Ectodermal cell (in vitro differentiated cells): ENCODE results near the gene LRMDA.
"Not testable (repeated sequence)": the region's sequence is repeated elsewhere in the genome, so short reads cannot be mapped to it uniquely, and the experiment has no call there.

ENCODE experiments used
- H3K27ac ChIP-seq: 2 replicates; pipeline ENCODE4 v1.7.0; 2013; ENCODE audit warnings: mild to moderate bottlenecking, low read depth, low read length; ENCODE audit not compliant: insufficient read depth, poor library complexity, severe bottlenecking
- H3K27me3 ChIP-seq: 2 replicates; pipeline ENCODE4 v1.7.0; 2013; ENCODE audit warnings: mild to moderate bottlenecking, low read length; ENCODE audit not compliant: insufficient read depth, control insufficient read depth, poor library complexity, severe bottlenecking
- H3K36me3 ChIP-seq: one replicate; pipeline ENCODE4 v1.7.0; 2013; ENCODE audit warnings: low read length; ENCODE audit not compliant: control insufficient read depth, insufficient read depth
- H3K4me1 ChIP-seq: one replicate; pipeline ENCODE4 v1.7.0; 2013; ENCODE audit warnings: low read length; ENCODE audit not compliant: control insufficient read depth, insufficient read depth
- H3K4me3 ChIP-seq: 2 replicates; pipeline ENCODE4 v1.7.0; 2013; ENCODE audit warnings: low read depth, low read length, control low read depth; ENCODE audit not compliant: insufficient read depth
- H3K9me3 ChIP-seq: 2 replicates; pipeline ENCODE4 v1.7.0; 2013; ENCODE audit warnings: mild to moderate bottlenecking, low read length, moderate library complexity; ENCODE audit not compliant: control insufficient read depth
- WGBS, 2 experiments: methylation state at CpG; one replicate each; pipeline ENCODE4 v1.1.7; 2013; ENCODE audit warnings: missing lambda C conversion rate in 2 of 2; 5-methylcytosine and 5-hydroxymethylcytosine counted together

Gene LRMDA

GRCh38 chr10:76138906-76139305 lies 707.5 kb downstream of the LRMDA start:
- 96 to 97% methylated on average over 3 of the region's 3 CpGs for WGBS, 2 experiments

GRCh38 chr10:76139431-76139830 lies 708.0 kb downstream of the LRMDA start:
- WGBS, 2 experiments = 95 to 98% methylated on average over 3 to 5 of the region's 5 CpGs
- no peaks in the 10 kb centered on the region for H3K9me3 ChIP-seq

More at GRCh38 chr10:76138906-76139305, 707.5 kb downstream of the LRMDA start:
- no peaks in the 10 kb centered on the region for H3K9me3 ChIP-seq
- no peak overlapping the region for H3K27ac ChIP-seq
- no peaks in the 10 kb centered on the region for H3K27me3 ChIP-seq
- no peak overlapping the region for H3K4me3 ChIP-seq
- peaks cover 5% of the 10 kb centered on the region for H3K4me1 ChIP-seq
- H3K36me3 ChIP-seq = no peaks in the 10 kb centered on the region

DNA sequence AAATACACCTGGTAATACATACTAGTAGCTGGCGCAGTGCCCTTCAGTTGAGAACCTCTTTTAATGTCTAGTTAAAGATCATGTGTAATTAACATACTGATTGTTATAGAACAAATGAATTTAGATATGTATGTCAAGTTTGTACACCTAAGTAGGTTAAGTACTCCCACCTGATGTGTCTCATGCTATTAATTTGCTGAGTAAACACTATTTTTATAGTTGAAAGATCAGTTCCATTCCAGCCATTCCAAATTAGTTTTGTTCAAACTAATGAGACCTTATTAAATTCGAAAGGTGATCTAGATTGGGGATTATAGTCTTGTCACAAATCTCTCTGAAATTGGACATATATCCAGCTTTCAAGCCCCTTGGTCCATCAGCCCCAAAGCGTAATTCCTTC lies 710.0 kb downstream of the LRMDA start:
- 92 to 97% methylated on average over 2 to 3 of the region's 3 CpGs for WGBS, 2 experiments
- H3K36me3 ChIP-seq = no peaks in the 10 kb centered on the region
- no peaks in the 10 kb centered on the region for H3K9me3 ChIP-seq
- H3K27ac ChIP-seq = no peak overlapping the region
- no peaks in the 10 kb centered on the region for H3K4me1 ChIP-seq
- no peak overlapping the region for H3K4me3 ChIP-seq
- no peaks in the 10 kb centered on the region for H3K27me3 ChIP-seq

More at GRCh38 chr10:76139431-76139830, 708.0 kb downstream of the LRMDA start:
- Histone ChIP-seq H3K27ac (no peak overlapping the region), H3K27me3 (no peaks in the 10 kb centered on the region), H3K4me1 (peaks cover under 1% of the 10 kb centered on the region), H3K36me3 (no peaks in the 10 kb centered on the region), H3K4me3 (no peak overlapping the region)

DNA sequence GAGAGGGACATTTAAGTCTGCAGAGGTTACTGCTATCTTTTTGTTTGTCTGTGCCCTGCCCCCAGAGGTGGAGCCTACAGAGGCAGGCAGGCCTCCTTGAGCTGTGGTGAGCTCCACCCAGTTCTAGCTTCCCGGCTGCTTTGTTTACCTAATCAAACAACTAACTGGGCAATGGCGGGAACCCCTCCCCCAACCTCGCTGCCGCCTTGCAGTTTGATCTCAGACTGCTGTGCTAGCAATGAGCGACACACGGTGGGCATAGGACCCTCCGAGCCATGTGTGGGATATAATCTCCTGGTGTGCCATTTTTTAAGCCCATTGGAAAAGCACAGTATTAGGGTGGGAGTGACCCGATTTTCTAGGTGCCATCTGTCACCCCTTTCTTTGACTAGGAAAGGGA lies 716.8 kb downstream of the LRMDA start:
- H3K27ac ChIP-seq, H3K27me3 ChIP-seq: not testable (repeated sequence)
- 95 to 96% methylated on average over 8 of the region's 8 CpGs for WGBS, 2 experiments

DNA sequence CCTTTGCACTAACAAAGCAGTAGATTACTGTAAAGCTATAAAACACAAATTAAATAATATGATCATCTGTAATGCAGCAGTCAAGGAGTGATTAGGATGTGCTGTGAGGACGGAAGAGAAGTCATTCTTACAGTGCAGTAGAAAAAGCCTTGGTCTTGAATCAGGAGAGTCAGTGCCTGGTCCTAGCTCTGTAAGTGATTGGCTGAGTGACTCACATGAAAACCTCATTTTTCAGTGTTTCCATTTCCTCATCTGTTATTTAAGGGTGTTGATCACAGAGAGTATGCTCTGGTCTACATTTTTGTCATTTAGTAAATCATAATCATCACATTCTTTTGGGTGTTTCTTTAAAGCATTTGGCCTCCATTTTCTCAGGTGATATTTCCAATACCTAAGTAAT lies 717.8 kb downstream of the LRMDA start:
- Histone ChIP-seq H3K36me3 (no peaks in the 10 kb centered on the region), H3K27me3 (no peaks in the 10 kb centered on the region), H3K27ac (no peak overlapping the region), H3K4me3 (no peak overlapping the region), H3K4me1 (peaks cover 22% of the 10 kb centered on the region), H3K9me3 (peaks cover 2% of the 10 kb centered on the region)
- 71 to 81% methylated on average over 1 of the region's 1 CpG for WGBS, 2 experiments

More for the DNA sequence above, 716.8 kb downstream of the LRMDA start:
- not testable (repeated sequence) for H3K36me3 ChIP-seq, H3K9me3 ChIP-seq, H3K4me3 ChIP-seq
- H3K4me1 ChIP-seq = peaks cover 22% of the 10 kb centered on the region

GRCh38 chr10:76149602-76150138 lies 718.2 kb downstream of the LRMDA start:
- Histone ChIP-seq H3K9me3 (peaks cover 2% of the 10 kb centered on the region), H3K4me1 (peaks cover 22% of the 10 kb centered on the region), H3K27me3 (no peaks in the 10 kb centered on the region), H3K4me3 (no peak overlapping the region), H3K36me3 (no peaks in the 10 kb centered on the region), H3K27ac (peak overlapping the region; percentile 98)
- 4 to 21% methylated on average over 2 of the region's 2 CpGs for WGBS, 2 experiments

- Histone ChIP-seq H3K9me3 (peaks cover 2% of the 10 kb centered on the region), H3K27me3 (no peaks in the 10 kb centered on the region), H3K4me1 (peaks cover 22% of the 10 kb centered on the region), H3K27ac (peak overlapping the region; percentile 98), H3K4me3 (no peak overlapping the region), H3K36me3 (no peaks in the 10 kb centered on the region)
- WGBS, 2 experiments = 23 to 27% methylated on average over 17 of the region's 17 CpGs
These were observed 718.9 kb downstream of the LRMDA start for GRCh38 chr10:76150139-76150875.

DNA sequence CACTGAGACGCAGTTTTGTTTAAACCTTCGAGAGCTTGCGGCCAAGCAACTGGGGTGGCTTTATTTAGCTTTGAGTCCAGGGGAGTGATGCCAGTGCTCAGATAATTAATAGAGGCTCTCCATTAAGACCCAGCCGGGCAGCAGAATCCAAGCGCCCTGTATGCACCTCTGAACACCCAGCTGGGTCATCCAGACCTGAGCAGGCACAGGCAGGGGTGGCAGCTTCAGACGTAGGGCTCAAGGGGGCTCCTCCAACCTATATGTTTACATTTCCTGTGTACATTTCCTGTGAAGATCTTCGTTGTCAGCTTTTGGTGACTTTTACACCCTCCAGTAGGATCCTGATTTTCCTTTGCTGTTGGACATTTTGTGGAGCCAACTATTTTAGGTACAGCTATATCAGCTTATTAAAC lies 719.5 kb downstream of the LRMDA start:
- H3K36me3 ChIP-seq = no peaks in the 10 kb centered on the region
- H3K27ac ChIP-seq = peak overlapping the region; percentile 98
- 41 to 42% methylated on average over 7 of the region's 7 CpGs for WGBS, 2 experiments
- peaks cover 22% of the 10 kb centered on the region for H3K4me1 ChIP-seq
- H3K9me3 ChIP-seq = peaks cover 2% of the 10 kb centered on the region
- no peak overlapping the region for H3K4me3 ChIP-seq
- H3K27me3 ChIP-seq = no peaks in the 10 kb centered on the region

- Histone ChIP-seq H3K9me3 (peaks cover 2% of the 10 kb centered on the region), H3K4me1 (peaks cover 22% of the 10 kb centered on the region)
- 90 to 100% methylated on average over 1 of the region's 1 CpG for WGBS, 2 experiments
These were observed 720.8 kb downstream of the LRMDA start for GRCh38 chr10:76152186-76152585.

DNA sequence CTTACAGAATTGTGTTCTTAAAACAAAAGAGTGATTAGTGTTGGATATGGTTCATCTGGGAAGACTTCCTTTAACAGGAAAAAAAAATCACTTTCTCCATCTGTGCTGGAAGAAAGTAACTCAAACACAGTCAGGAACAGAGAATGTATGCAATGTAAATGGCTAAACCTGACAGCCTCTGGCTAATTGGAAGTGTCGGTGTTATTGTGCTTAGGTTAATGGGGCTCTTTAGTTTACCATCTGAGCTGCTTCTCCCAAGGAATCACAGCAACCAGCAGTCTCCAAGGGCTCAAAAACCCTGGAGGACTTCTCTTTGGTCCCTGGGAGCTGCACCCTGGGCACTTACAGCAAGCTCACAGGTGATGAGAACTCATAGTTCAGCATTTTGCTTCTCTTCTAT lies 724.5 kb downstream of the LRMDA start:
- no peak overlapping the region for H3K27ac ChIP-seq
- peaks cover 2% of the 10 kb centered on the region for H3K9me3 ChIP-seq
- no peaks in the 10 kb centered on the region for H3K27me3 ChIP-seq
- no peak overlapping the region for H3K4me3 ChIP-seq
- 71 to 74% methylated on average over 1 of the region's 1 CpG for WGBS, 2 experiments
- H3K4me1 ChIP-seq = peaks cover 1% of the 10 kb centered on the region
- no peaks in the 10 kb centered on the region for H3K36me3 ChIP-seq

More at GRCh38 chr10:76152186-76152585, 720.8 kb downstream of the LRMDA start:
- no peak overlapping the region for H3K27ac ChIP-seq
- no peaks in the 10 kb centered on the region for H3K27me3 ChIP-seq
- no peaks in the 10 kb centered on the region for H3K36me3 ChIP-seq
- no peak overlapping the region for H3K4me3 ChIP-seq
